ENCODE measurements around the gene PITX2.

The PITX2 gene

GRCh38 chr4:110624904-110625494, 2.1 kb upstream of the PITX2 start:
- FAIRE-seq, result no peak

GRCh38 chr4:110624398-110624780, 1.5 kb upstream of the PITX2 start:
- DNase-seq (ENCODE audit: low spot score), result no peak
- no peak for FAIRE-seq

More at GRCh38 chr4:110624904-110625494, 2.1 kb upstream of the PITX2 start:
- no peak for DNase-seq (ENCODE audit: low spot score)

- FAIRE-seq (no peak), DNase-seq (ENCODE audit: low spot score) (no peak)
These were observed 981 bp upstream of the PITX2 start for GRCh38 chr4:110623718-110624397.

GRCh38 chr4:110621839-110622751, 782 bp downstream of the PITX2 start:
- DNase-seq (ENCODE audit: low spot score) (peak; percentile 29), FAIRE-seq (no peak)

GRCh38 chr4:110621328-110621812, 1.5 kb downstream of the PITX2 start:
- DNase-seq (ENCODE audit: low spot score), result no peak
- no peak for FAIRE-seq

GRCh38 chr4:110620691-110621327, 2.1 kb downstream of the PITX2 start:
- no peak for FAIRE-seq
- DNase-seq (ENCODE audit: low spot score), result no peak

GRCh38 chr4:110620322-110620690, 2.6 kb downstream of the PITX2 start:
- DNase-seq (ENCODE audit: low spot score) (no peak), FAIRE-seq (no peak)

- DNase-seq (ENCODE audit: low spot score), result no peak
- no peak for FAIRE-seq
These were observed 3.2 kb downstream of the PITX2 start for GRCh38 chr4:110619463-110620247.

GRCh38 chr4:110618581-110619462, 4.1 kb downstream of the PITX2 start:
- FAIRE-seq (no peak), DNase-seq (ENCODE audit: low spot score) (no peak)

GRCh38 chr4:110617646-110618580, 5.0 kb downstream of the PITX2 start:
- FAIRE-seq (no peak), DNase-seq (ENCODE audit: low spot score) (no peak)

- FAIRE-seq (no peak), DNase-seq (ENCODE audit: low spot score) (no peak)
These were observed 5.7 kb downstream of the PITX2 start for GRCh38 chr4:110617075-110617640.

- DNase-seq (ENCODE audit: low spot score) (no peak), FAIRE-seq (no peak)
These were observed 6.4 kb downstream of the PITX2 start for GRCh38 chr4:110616238-110617074.

- FAIRE-seq (no peak), DNase-seq (ENCODE audit: low spot score) (no peak)
These were observed 7.3 kb downstream of the PITX2 start for GRCh38 chr4:110615353-110616237.

GRCh38 chr4:110614976-110615352, 7.9 kb downstream of the PITX2 start:
- FAIRE-seq, result no peak
- DNase-seq (ENCODE audit: low spot score), result no peak

- FAIRE-seq (no peak), DNase-seq (ENCODE audit: low spot score) (no peak)
These were observed 8.5 kb downstream of the PITX2 start for GRCh38 chr4:110614173-110614963.

GRCh38 chr4:110613745-110614144, 9.1 kb downstream of the PITX2 start:
- DNase-seq (ENCODE audit: low spot score) (no peak), FAIRE-seq (no peak)

Measured in urothelium cell line (cell line).